Smooth muscle cell (in vitro differentiated cells): ENCODE data around the gene MPHOSPH10. TPM values are rescaled to one million over a fixed set of nuclear protein-coding genes. Genes with fewer than 3 reads are reported as not detected.
"Not testable (repeated sequence)": the region's sequence is repeated elsewhere in the genome, so short reads cannot be mapped to it uniquely, and the experiment has no call there.

Experiments used
- DNase-seq: peaks from one replicate; lab custom pipeline; 2025; ENCODE audit not compliant: unreplicated experiment; lab: John Stamatoyannopoulos, UW
- H2AFZ ChIP-seq: fragments of 200-600 bp; sonication (generic); 2 replicates; pipeline ENCODE4 v1.6.0; 2016; ENCODE audit warnings: antibody characterized with exemption, low read depth, mild to moderate bottlenecking
- H3F3A ChIP-seq: fragments of 200-600 bp; sonication (generic); 2 replicates; pipeline ENCODE4 v1.6.0; 2017; ENCODE audit warnings: antibody characterized with exemption, low read depth
- H3K27ac ChIP-seq: fragments of 200-600 bp; sonication (generic); 2 replicates; pipeline ENCODE4 v1.5.1; 2016; ENCODE audit warnings: low read depth, mild to moderate bottlenecking
- H3K27me3 ChIP-seq: fragments of 200-600 bp; sonication (generic); 2 replicates; pipeline ENCODE4 v1.6.1; 2016; ENCODE audit warnings: low read depth, mild to moderate bottlenecking
- H3K36me3 ChIP-seq: fragments of 200-600 bp; sonication (generic); 2 replicates; pipeline ENCODE4 v1.5.1; 2016; ENCODE audit warnings: low read depth
- H3K4me1 ChIP-seq: fragments of 200-600 bp; sonication (generic); 2 replicates; pipeline ENCODE4 v1.5.1; 2016; ENCODE audit warnings: low read depth
- H3K4me2 ChIP-seq: fragments of 200-600 bp; sonication (generic); 2 replicates; pipeline ENCODE4 v1.6.0; 2016; ENCODE audit warnings: mild to moderate bottlenecking
- H3K4me3 ChIP-seq: fragments of 200-600 bp; sonication (generic); 2 replicates; pipeline ENCODE4 v1.5.1; 2016; ENCODE audit warnings: mild to moderate bottlenecking
- H3K79me2 ChIP-seq: fragments of 200-600 bp; sonication (generic); 2 replicates; pipeline ENCODE4 v1.6.0; 2016; ENCODE audit warnings: low read depth, mild to moderate bottlenecking
- H3K9ac ChIP-seq: fragments of 200-600 bp; sonication (generic); 2 replicates; pipeline ENCODE4 v1.6.0; 2016; ENCODE audit warnings: low read depth
- H3K9me3 ChIP-seq: fragments of 200-600 bp; sonication (generic); replicated peaks from 2 replicates; pipeline ENCODE4 v1.5.1; 2016; ENCODE audit warnings: low read depth
- H4K20me1 ChIP-seq: fragments of 200-600 bp; sonication (generic); 2 replicates; pipeline ENCODE4 v1.6.0; 2016; ENCODE audit warnings: low read depth
- CTCF ChIP-seq: fragments of 200-600 bp; sonication (generic); IDR thresholded peaks from 2 replicates; pipeline ENCODE4 v1.5.1; 2017; ENCODE audit warnings: borderline replicate concordance, mild to moderate bottlenecking, antibody characterized with exemption; ENCODE audit not compliant: insufficient read depth, poor library complexity, severe bottlenecking
- WGBS: methylation state at CpG from one replicate; pipeline ENCODE4 v1.1.7; 2016; ENCODE audit warnings: low lambda C conversion rate; 5-methylcytosine and 5-hydroxymethylcytosine counted together
- polyA plus RNA-seq: library from polyadenylated mRNA; unstranded; fragments of >200 nt; fragmentation: Nextera tagmentation; extraction: Ambion mirVana; gene quantifications from 2 replicates; pipeline ENCODE4 v1.2.1, GENCODE V29; 2016
- total RNA-seq: library from RNA; depleted of rRNA; stranded (reverse); fragments of >200 nt; gene quantifications from 2 replicates; pipeline ENCODE4 v1.2.3, GENCODE V29; 2014

The MPHOSPH10 gene
- total and polyA plus RNA-seq, 2 experiments from 2014 or later = 27.3 to 49.8 TPM

DNA sequence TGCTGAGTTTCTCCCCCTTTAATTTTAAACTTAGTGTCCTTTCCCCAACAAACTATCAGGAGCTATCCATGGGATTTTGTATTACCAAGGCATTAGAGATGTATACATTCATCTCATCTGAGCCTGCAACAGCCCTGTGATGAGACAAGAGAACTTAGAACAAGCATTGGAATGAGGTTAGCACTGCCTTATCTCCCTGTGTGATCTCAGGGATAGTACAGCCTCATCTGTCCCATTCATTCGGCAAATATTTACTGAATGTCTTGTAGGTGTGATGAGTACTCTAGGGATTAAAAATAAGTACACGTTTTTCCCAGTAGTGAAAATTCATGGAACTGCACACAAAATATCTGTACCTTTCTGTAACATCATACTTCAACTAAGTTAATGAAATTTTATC, 50.9 kb downstream of the MPHOSPH10 start:
- Histone ChIP-seq H3K4me2 (no peak overlapping the region), H3K27ac (no peak overlapping the region), H3K79me2 (no peaks in the 10 kb centered on the region), H3K4me3 (no peak overlapping the region), H3K36me3 (no peaks in the 10 kb centered on the region), H2AFZ (no peak overlapping the region), H3K27me3 (peaks cover 6% of the 10 kb centered on the region), H3F3A (peaks cover 4% of the 10 kb centered on the region), H3K9me3 (no peaks in the 10 kb centered on the region), H4K20me1 (no peaks in the 10 kb centered on the region), H3K9ac (no peak overlapping the region), H3K4me1 (peaks cover 7% of the 10 kb centered on the region)
- WGBS = 61% methylated on average over 2 of the region's 2 CpGs
- DNase-seq = no peak
- no peak for TF ChIP-seq CTCF

GRCh38 chr2:71183306-71184115, 53.1 kb downstream of the MPHOSPH10 start:
- H3K4me2 ChIP-seq = peak overlapping the region; percentile 71
- not testable (repeated sequence) for H3K4me3 ChIP-seq, H2AFZ ChIP-seq, H3K9ac ChIP-seq, H3F3A ChIP-seq, H3K9me3 ChIP-seq, H3K4me1 ChIP-seq, H4K20me1 ChIP-seq, H3K27ac ChIP-seq, DNase-seq, H3K79me2 ChIP-seq, H3K36me3 ChIP-seq, H3K27me3 ChIP-seq
- 31% methylated on average over 2 of the region's 5 CpGs for WGBS

- Histone ChIP-seq H3K79me2 (no peaks in the 10 kb centered on the region), H3F3A (peaks cover 4% of the 10 kb centered on the region), H3K27me3 (no peaks in the 10 kb centered on the region), H3K9me3 (no peaks in the 10 kb centered on the region), H3K4me1 (peaks cover 7% of the 10 kb centered on the region), H3K4me2 (no peak overlapping the region), H3K4me3 (no peak overlapping the region), H3K36me3 (no peaks in the 10 kb centered on the region), H3K9ac (no peak overlapping the region), H3K27ac (no peak overlapping the region), H2AFZ (no peak overlapping the region), H4K20me1 (no peaks in the 10 kb centered on the region)
- WGBS = 58% methylated on average over 1 of the region's 1 CpG
- no peak for DNase-seq
- TF ChIP-seq CTCF = no peak
These were observed 56.5 kb downstream of the MPHOSPH10 start for GRCh38 chr2:71186973-71187372.

- no peaks in the 10 kb centered on the region for H3K79me2 ChIP-seq
- H3K27ac ChIP-seq = no peak overlapping the region
These were observed 57.2 kb downstream of the MPHOSPH10 start for GRCh38 chr2:71187589-71187988.

More at GRCh38 chr2:71187589-71187988, 57.2 kb downstream of the MPHOSPH10 start:
- no peaks in the 10 kb centered on the region for H3K27me3 ChIP-seq
- no peak overlapping the region for H3K9ac ChIP-seq
- WGBS = 81% methylated on average over 2 of the region's 2 CpGs
- H3K4me3 ChIP-seq = no peak overlapping the region
- no peak for DNase-seq
- no peak for TF ChIP-seq CTCF
- no peak overlapping the region for H3K4me2 ChIP-seq
- no peak overlapping the region for H2AFZ ChIP-seq
- H3K9me3 ChIP-seq = no peaks in the 10 kb centered on the region
- peaks cover 7% of the 10 kb centered on the region for H3K4me1 ChIP-seq
- H3F3A ChIP-seq = peaks cover 4% of the 10 kb centered on the region
- H3K36me3 ChIP-seq = no peaks in the 10 kb centered on the region
- no peaks in the 10 kb centered on the region for H4K20me1 ChIP-seq
